Measurements from ENCODE around the gene BCL6.

DNA sequence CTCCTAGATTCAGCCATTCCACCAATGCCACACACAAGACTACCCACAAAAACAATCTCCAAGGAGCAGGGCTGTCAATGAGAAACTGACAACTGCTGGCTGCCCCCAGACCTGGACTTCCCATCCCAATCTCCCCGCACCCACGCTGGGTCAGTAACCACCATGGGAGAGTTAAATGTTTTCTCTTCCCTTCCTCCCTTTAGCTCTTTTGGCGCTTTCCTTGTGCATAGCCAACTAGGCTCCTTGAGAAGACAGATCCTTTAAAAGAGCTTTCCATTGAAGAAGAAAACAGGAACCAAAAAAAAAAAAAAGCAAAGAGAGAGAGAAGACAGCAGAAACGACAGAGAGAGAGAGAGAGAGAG is 8.3 kb downstream of the BCL6 start:
- TF ChIP-seq POLR2AphosphoS5 (IDR thresholded peaks at IDR 0.05; ENCODE audit: low read depth) (no peak), EZH2 (IDR thresholded peaks at IDR 0.05; ENCODE audit: low read depth, unreplicated experiment) (no peak), REST (IDR thresholded peaks at IDR 0.05; ENCODE audit: unreplicated experiment) (no peak), ZNF331 (CRISPR knock-in tag; IDR thresholded peaks at IDR 0.05; ENCODE audit: low read depth) (no peak), EZH2phosphoT487 (IDR thresholded peaks at IDR 0.05; ENCODE audit: unreplicated experiment) (no peak), JUNB (IDR thresholded peaks at IDR 0.05; ENCODE audit: unreplicated experiment) (no peak), NANOG (IDR thresholded peaks at IDR 0.05; ENCODE audit: borderline replicate concordance) (no peak), CREB1 (CRISPR knock-in tag; IDR thresholded peaks at IDR 0.05; ENCODE audit: low read depth) (no peak), ZNF462 (CRISPR knock-in tag; IDR thresholded peaks at IDR 0.05) (no peak), ZNF114 (CRISPR knock-in tag; IDR thresholded peaks at IDR 0.05) (no peak)
- TF ChIP-seq, protein P1, sequence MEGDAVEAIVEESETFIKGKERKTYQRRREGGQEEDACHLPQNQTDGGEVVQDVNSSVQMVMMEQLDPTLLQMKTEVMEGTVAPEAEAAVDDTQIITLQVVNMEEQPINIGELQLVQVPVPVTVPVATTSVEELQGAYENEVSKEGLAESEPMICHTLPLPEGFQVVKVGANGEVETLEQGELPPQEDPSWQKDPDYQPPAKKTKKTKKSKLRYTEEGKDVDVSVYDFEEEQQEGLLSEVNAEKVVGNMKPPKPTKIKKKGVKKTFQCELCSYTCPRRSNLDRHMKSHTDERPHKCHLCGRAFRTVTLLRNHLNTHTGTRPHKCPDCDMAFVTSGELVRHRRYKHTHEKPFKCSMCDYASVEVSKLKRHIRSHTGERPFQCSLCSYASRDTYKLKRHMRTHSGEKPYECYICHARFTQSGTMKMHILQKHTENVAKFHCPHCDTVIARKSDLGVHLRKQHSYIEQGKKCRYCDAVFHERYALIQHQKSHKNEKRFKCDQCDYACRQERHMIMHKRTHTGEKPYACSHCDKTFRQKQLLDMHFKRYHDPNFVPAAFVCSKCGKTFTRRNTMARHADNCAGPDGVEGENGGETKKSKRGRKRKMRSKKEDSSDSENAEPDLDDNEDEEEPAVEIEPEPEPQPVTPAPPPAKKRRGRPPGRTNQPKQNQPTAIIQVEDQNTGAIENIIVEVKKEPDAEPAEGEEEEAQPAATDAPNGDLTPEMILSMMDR (conservative IDR thresholded peaks at IDR 0.05; ENCODE audit: low read depth in 2 of 2), result no peak
- TF ChIP-seq, protein P2, sequence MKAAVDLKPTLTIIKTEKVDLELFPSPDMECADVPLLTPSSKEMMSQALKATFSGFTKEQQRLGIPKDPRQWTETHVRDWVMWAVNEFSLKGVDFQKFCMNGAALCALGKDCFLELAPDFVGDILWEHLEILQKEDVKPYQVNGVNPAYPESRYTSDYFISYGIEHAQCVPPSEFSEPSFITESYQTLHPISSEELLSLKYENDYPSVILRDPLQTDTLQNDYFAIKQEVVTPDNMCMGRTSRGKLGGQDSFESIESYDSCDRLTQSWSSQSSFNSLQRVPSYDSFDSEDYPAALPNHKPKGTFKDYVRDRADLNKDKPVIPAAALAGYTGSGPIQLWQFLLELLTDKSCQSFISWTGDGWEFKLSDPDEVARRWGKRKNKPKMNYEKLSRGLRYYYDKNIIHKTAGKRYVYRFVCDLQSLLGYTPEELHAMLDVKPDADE (IDR thresholded peaks at IDR 0.05), result no peak
